HFFc6 (cell line): Measurements from ENCODE around the gene CABP7. TPM values are rescaled to one million over a fixed set of nuclear protein-coding genes. Genes with fewer than 3 reads are reported as not detected.

Source experiments
- DNase-seq: peaks from one replicate; pipeline ENCODE4 v3.0.0-alpha.2; 2018
- H3K27ac Mint-ChIP-seq: 2 replicates; pipeline ENCODE4 v1.8.0; 2020; ENCODE audit warnings: mild to moderate bottlenecking, mixed read lengths
- H3K27me3 Mint-ChIP-seq: 2 replicates; pipeline ENCODE4 v1.8.0; 2021; ENCODE audit warnings: mild to moderate bottlenecking, moderate library complexity, mixed read lengths; ENCODE audit not compliant: insufficient read depth
- H3K36me3 Mint-ChIP-seq: 2 replicates; pipeline ENCODE4 v1.8.0; 2021; ENCODE audit warnings: low read depth, mixed read lengths
- H3K4me1 Mint-ChIP-seq: 2 replicates; pipeline ENCODE4 v1.8.0; 2020; ENCODE audit warnings: low read depth, mixed read lengths
- H3K4me3 Mint-ChIP-seq: 2 replicates; pipeline ENCODE4 v1.8.0; 2020; ENCODE audit warnings: mild to moderate bottlenecking, moderate library complexity, mixed read lengths
- H3K9me3 Mint-ChIP-seq: 2 replicates; pipeline ENCODE4 v1.8.0; 2020; ENCODE audit warnings: mild to moderate bottlenecking, mixed read lengths
- total RNA-seq, 6 experiments: library from RNA; stranded (reverse); fragmentation: NEBNext Ultra II Directional; extraction: Animal tissue kit (Norgen Biotek cat#: 25700); gene quantifications; 2 replicates in 1 of 6; 3 replicates in 5 of 6; pipeline ENCODE4 v1.2.3, GENCODE V29; 2021
- TF ChIP-seq, protein P1 (sequence below): fragments of 200-600 bp; sonication (generic); IDR thresholded peaks from 2 replicates; pipeline ENCODE4 v1.5.0; 2021; ENCODE audit warnings: antibody characterized with exemption, mild to moderate bottlenecking

CABP7 gene
- total RNA-seq, 6 experiments from 2014 or later = not detected

GRCh38 chr22:29762263-29762662 is 42.5 kb downstream of the CABP7 start:
- TF ChIP-seq, protein P1, sequence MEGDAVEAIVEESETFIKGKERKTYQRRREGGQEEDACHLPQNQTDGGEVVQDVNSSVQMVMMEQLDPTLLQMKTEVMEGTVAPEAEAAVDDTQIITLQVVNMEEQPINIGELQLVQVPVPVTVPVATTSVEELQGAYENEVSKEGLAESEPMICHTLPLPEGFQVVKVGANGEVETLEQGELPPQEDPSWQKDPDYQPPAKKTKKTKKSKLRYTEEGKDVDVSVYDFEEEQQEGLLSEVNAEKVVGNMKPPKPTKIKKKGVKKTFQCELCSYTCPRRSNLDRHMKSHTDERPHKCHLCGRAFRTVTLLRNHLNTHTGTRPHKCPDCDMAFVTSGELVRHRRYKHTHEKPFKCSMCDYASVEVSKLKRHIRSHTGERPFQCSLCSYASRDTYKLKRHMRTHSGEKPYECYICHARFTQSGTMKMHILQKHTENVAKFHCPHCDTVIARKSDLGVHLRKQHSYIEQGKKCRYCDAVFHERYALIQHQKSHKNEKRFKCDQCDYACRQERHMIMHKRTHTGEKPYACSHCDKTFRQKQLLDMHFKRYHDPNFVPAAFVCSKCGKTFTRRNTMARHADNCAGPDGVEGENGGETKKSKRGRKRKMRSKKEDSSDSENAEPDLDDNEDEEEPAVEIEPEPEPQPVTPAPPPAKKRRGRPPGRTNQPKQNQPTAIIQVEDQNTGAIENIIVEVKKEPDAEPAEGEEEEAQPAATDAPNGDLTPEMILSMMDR = no peak
- Mint-ChIP-seq H3K9me3 (no peaks in the 10 kb centered on the region), H3K36me3 (no peaks in the 10 kb centered on the region), H3K4me3 (no peak overlapping the region), H3K4me1 (peaks cover 13% of the 10 kb centered on the region), H3K27ac (no peak overlapping the region), H3K27me3 (no peaks in the 10 kb centered on the region; the same call in 1 of the 2 replicates)
- no peak for DNase-seq

GRCh38 chr22:29765905-29766631 is 46.3 kb downstream of the CABP7 start:
- DNase-seq = no peak
- Mint-ChIP-seq H3K27ac (peak overlapping the region; percentile 95), H3K27me3 (no peaks in the 10 kb centered on the region; the same call in 1 of the 2 replicates), H3K9me3 (no peaks in the 10 kb centered on the region), H3K4me3 (peak overlapping the region; percentile 100), H3K36me3 (peaks cover 11% of the 10 kb centered on the region; the same call in 1 of the 2 replicates), H3K4me1 (peaks cover 28% of the 10 kb centered on the region)
- TF ChIP-seq, protein P1 = no peak

DNA sequence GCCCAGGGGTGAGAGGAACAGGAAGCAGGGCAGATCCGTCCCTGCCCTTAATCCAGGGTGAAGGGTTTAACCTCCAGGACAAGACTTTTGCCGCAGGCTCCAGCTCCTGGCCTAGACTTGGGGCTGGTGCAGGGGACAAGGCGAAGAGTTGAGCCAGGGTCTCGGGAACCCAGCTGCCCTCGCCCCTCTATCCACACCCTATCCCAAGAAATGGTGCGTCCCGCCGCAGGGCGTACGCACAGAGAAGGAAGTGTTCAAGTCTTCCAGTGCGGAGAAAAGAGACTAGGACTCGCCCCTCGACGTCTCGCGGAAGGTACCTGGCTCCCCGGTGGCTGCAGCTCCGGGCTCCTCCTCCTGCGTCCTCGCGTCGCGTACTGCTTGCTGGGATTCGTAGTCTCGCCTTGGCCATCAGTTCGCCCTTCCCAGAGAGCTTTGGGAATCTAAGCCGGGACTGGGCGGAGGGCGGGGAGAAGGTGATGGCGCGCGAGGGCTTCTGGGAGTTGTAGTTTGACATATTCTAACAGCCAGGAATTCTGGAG is 46.9 kb downstream of the CABP7 start, which contains the start of gene ZMAT5:
TSS of gene ZMAT5 (minus strand) at position 376 of the 539 bp plus-strand sequence. CDS start 18,463 bp downstream, outside the sequence.
- Mint-ChIP-seq H3K27ac (peak within 1 kb of the TSS; percentile 95), H3K4me1 (peaks cover 28% of the 10 kb centered on the region), H3K36me3 (peaks cover 11% of the 10 kb centered on the region; the same call in 1 of the 2 replicates), H3K9me3 (no peaks in the 10 kb centered on the region), H3K4me3 (peak within 1 kb of the TSS; percentile 100), H3K27me3 (no peaks in the 10 kb centered on the region; the same call in 1 of the 2 replicates)
- peak; percentile 97 for DNase-seq
- TF ChIP-seq, protein P1 = no peak

DNA sequence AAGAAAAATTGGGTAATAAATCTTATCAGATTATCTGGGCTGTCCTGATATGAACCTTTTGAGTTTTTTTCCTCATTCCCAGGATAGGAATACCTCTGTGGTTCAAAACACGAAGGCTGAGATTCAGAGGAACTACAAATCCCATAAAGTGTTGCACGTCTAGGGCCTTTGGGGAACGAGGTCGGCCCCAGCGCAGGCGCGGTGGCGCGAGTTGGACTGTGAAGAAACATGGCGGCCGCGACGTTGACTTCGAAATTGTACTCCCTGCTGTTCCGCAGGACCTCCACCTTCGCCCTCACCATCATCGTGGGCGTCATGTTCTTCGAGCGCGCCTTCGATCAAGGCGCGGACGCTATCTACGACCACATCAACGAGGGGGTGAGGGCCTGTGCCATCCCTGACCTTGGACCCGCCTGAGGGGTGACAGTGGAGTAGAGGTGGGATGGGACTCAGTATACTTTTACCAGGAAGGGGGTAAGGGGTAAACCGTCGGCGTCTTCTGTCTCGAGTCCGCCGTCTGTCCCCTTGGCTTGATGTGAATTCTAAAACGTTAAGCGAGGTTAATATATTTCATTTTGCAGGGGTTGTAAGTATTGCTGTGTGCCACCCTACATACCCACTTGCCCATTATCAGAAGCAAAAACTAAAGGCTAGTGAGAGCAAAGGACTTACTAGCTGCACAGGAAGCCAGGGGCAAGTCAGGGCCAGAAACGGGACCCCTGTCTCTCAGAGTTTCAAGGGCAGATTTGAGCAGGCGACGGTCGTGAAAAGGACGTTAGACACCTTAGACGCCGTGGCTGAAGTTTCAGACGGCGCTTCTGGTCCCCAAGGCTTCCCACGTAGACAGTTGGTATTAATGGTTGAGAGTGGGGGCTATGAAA is 47.6 kb downstream of the CABP7 start, which contains the start of gene UQCR10:
TSS of gene UQCR10 (plus strand) at position 199 of the 881 bp plus-strand sequence. CDS start at position 229, 30 bp downstream.
- peak; percentile 82 for DNase-seq
- Mint-ChIP-seq H3K4me3 (peak within 1 kb of the TSS; percentile 100), H3K36me3 (peaks cover 11% of the 10 kb centered on the region; the same call in 1 of the 2 replicates), H3K4me1 (peaks cover 33% of the 10 kb centered on the region), H3K9me3 (no peaks in the 10 kb centered on the region), H3K27ac (peak within 1 kb of the TSS; percentile 95), H3K27me3 (no peaks in the 10 kb centered on the region; the same call in 1 of the 2 replicates)
- TF ChIP-seq, protein P1 = no peak

DNA sequence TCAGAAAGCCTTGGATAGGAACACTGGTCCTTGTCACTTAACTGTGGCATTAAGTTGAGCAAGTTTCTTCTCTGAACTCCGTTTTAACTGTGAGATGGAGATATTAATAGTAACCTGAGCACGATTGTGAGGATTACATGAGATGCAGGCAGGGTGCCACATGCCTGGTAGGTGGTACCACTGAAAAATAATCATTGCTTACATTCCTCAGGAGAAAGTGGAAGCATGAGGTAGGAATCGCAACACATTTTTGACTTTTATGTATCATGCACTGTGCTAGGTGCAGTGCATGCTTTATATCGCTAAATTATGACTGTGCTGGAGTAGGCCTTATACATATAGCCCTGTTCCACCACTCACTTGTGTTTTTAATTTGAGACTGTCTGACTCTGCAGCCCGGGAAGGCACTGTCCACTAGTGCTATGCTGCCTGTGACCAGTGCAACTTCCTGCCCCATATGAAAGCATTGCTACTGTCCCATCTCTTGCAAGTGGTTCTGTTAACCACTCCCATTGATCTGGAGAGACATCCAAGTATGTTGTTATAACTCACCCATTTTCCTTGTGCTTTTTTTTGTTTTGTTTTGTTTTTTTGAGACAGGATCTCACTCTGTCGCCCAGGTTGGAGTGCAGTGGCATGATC is 48.4 kb downstream of the CABP7 start:
- peak; percentile 24 for DNase-seq
- H3K4me3 Mint-ChIP-seq = peak overlapping the region; percentile 100
- TF ChIP-seq, protein P1 = no peak
- H3K27me3 Mint-ChIP-seq = no peaks in the 10 kb centered on the region; the same call in 1 of the 2 replicates
- H3K4me1 Mint-ChIP-seq = peaks cover 41% of the 10 kb centered on the region
- H3K9me3 Mint-ChIP-seq = no peaks in the 10 kb centered on the region
- H3K36me3 Mint-ChIP-seq = peaks cover 11% of the 10 kb centered on the region; the same call in 1 of the 2 replicates
- H3K27ac Mint-ChIP-seq = peak overlapping the region; percentile 95
